Activated B cell treated with CpG ODN at 0.5 μM for 24 hours (primary cell): Measurements from ENCODE around the gene CYP4A22. TPM values are rescaled to one million over a fixed set of nuclear protein-coding genes. Genes with fewer than 3 reads are reported as not detected.

Experiments used
- ATAC-seq: fragments of 200-7000 bp; cut with Tn5 transposase; one replicate; pipeline ENCODE4 v1.10.0; 2021; ENCODE audit warnings: low read depth, mild to moderate bottlenecking, moderate library complexity
- CTCF ChIA-PET: fragments of 350-600 bp; sonication (Branson Sonifier 250); formaldehyde crosslinking; loops from one replicate; lab custom pipeline; 2021; ENCODE audit warnings: antibody characterized with exemption; lab: Charles Lee
- POLR2A ChIA-PET: fragments of 350-600 bp; sonication (Branson Sonifier 250); formaldehyde crosslinking; loops from one replicate; lab custom pipeline; 2021; ENCODE audit warnings: antibody characterized with exemption; lab: Charles Lee
- DNase-seq: peaks from one replicate; pipeline ENCODE4 v3.0.0; 2022
- H3K27ac Mint-ChIP-seq: one replicate; pipeline ENCODE4 v1.8.0; 2020; ENCODE audit warnings: mixed read lengths
- H3K27me3 Mint-ChIP-seq: one replicate; pipeline ENCODE4 v1.8.0; 2021; ENCODE audit warnings: mixed read lengths
- H3K36me3 Mint-ChIP-seq: one replicate; pipeline ENCODE4 v1.8.0; 2021; ENCODE audit warnings: low read depth, mixed read lengths
- H3K4me1 Mint-ChIP-seq: one replicate; pipeline ENCODE4 v1.8.0; 2021; ENCODE audit warnings: mixed read lengths
- H3K4me3 Mint-ChIP-seq: one replicate; pipeline ENCODE4 v1.8.0; 2020; ENCODE audit warnings: mild to moderate bottlenecking, mixed read lengths
- H3K9me3 Mint-ChIP-seq: one replicate; pipeline ENCODE4 v1.8.0; 2020; ENCODE audit warnings: mixed read lengths
- CTCF ChIP-seq: fragments of 200-600 bp; IDR thresholded peaks from one replicate; pipeline ENCODE4 v1.8.0; 2022; ENCODE audit warnings: antibody characterized with exemption, mild to moderate bottlenecking
- intact Hi-C: fragments of 100-400 bp; cut with micrococcal nuclease; formaldehyde crosslinking; loops from one replicate; pipeline ENCODE4 v1.15.1; 2024
- total RNA-seq: library from RNA; stranded (reverse); gene quantifications from 2 replicates; pipeline ENCODE4 v1.2.3, GENCODE V29; 2022

The CYP4A22 gene
- total RNA-seq, 1 donor from 2014 or later, result not detected

GRCh38 chr1:47181955-47182675 is 44.9 kb downstream of the CYP4A22 start:
- no peaks in the 10 kb centered on the region for H3K9me3 Mint-ChIP-seq
- DNase-seq (no peak), ATAC-seq (no peak)
- no peaks in the 10 kb centered on the region for H3K36me3 Mint-ChIP-seq
- no peak for TF ChIP-seq CTCF
- no peak overlapping the region for H3K4me3 Mint-ChIP-seq
- CTCF ChIA-PET, result interaction anchor here (2.9 kb wide), 1 partner anchor 11 kb away, joined by 14 read pairs; no protein-coding TSS in a partner anchor
- no peak overlapping the region for H3K27ac Mint-ChIP-seq
- H3K27me3 Mint-ChIP-seq, result peaks cover 29% of the 10 kb centered on the region
- intact Hi-C loops, result no loop called here
- POLR2A ChIA-PET, result no interaction called here
- peaks cover 8% of the 10 kb centered on the region for H3K4me1 Mint-ChIP-seq

GRCh38 chr1:47182676-47183235 is 45.5 kb downstream of the CYP4A22 start:
- ChIA-PET POLR2A (no interaction called here), CTCF (interaction anchor here (2.9 kb wide), 1 partner anchor 11 kb away, joined by 14 read pairs; no protein-coding TSS in a partner anchor)
- no peak for ATAC-seq
- H3K4me1 Mint-ChIP-seq, result peaks cover 8% of the 10 kb centered on the region
- no peak overlapping the region for H3K4me3 Mint-ChIP-seq
- no peaks in the 10 kb centered on the region for H3K36me3 Mint-ChIP-seq
- no peaks in the 10 kb centered on the region for H3K9me3 Mint-ChIP-seq
- no peak for TF ChIP-seq CTCF
- DNase-seq, result no peak
- peaks cover 29% of the 10 kb centered on the region for H3K27me3 Mint-ChIP-seq
- no peak overlapping the region for H3K27ac Mint-ChIP-seq
- intact Hi-C loops, result no loop called here

GRCh38 chr1:47183308-47184089 is 46.3 kb downstream of the CYP4A22 start:
- DNase-seq, result no peak
- Mint-ChIP-seq H3K27ac (no peak overlapping the region), H3K36me3 (no peaks in the 10 kb centered on the region), H3K4me3 (no peak overlapping the region), H3K4me1 (peaks cover 8% of the 10 kb centered on the region), H3K9me3 (no peaks in the 10 kb centered on the region), H3K27me3 (peaks cover 29% of the 10 kb centered on the region)
- ChIA-PET POLR2A (no interaction called here), CTCF (interaction anchor here (1.3 to 2.9 kb wide), 2 partner anchors 10 to 543 kb away, joined by 3 to 14 read pairs; no protein-coding TSS in a partner anchor)
- no peak for TF ChIP-seq CTCF
- no peak for ATAC-seq
- intact Hi-C loops, result no loop called here

GRCh38 chr1:47184090-47184821 is 47.0 kb downstream of the CYP4A22 start:
- no peak for DNase-seq
- POLR2A ChIA-PET, result no interaction called here
- intact Hi-C loops, result no loop called here
- CTCF ChIA-PET, result interaction anchor here (1.3 to 2.9 kb wide), 2 partner anchors 9 to 542 kb away, joined by 3 to 14 read pairs; no protein-coding TSS in a partner anchor
- no peak for ATAC-seq
- peaks cover 4% of the 10 kb centered on the region for H3K4me1 Mint-ChIP-seq
- H3K27me3 Mint-ChIP-seq, result peaks cover 24% of the 10 kb centered on the region
- no peaks in the 10 kb centered on the region for H3K36me3 Mint-ChIP-seq
- no peaks in the 10 kb centered on the region for H3K9me3 Mint-ChIP-seq
- no peak for TF ChIP-seq CTCF
- no peak overlapping the region for H3K4me3 Mint-ChIP-seq
- no peak overlapping the region for H3K27ac Mint-ChIP-seq
